CD14-positive monocyte (primary cell): ENCODE measurements around the gene DGKH. TPM values are rescaled to one million over a fixed set of nuclear protein-coding genes. Genes with fewer than 3 reads are reported as not detected.

Experiments
- DNase-seq, 3 donors: peaks; one replicate each; pipeline ENCODE4 v3.0.0-alpha.2; 2011 to 2022
- H2AFZ ChIP-seq: 2 replicates; pipeline ENCODE4 v1.6.0; 2012; ENCODE audit warnings: mild to moderate bottlenecking, low read depth, low read length, inconsistent platforms; ENCODE audit not compliant: insufficient read depth, poor library complexity, severe bottlenecking
- H3K27ac ChIP-seq, 2 donors: 1 replicate in 1 of 2; 2 replicates in 1 of 2; pipeline ENCODE4 v1.5.1; 2012 to 2013; ENCODE audit warnings: low read length in 2 of 2, control low read depth in 1 of 2, inconsistent platforms in 1 of 2, low read depth in 1 of 2, mild to moderate bottlenecking in 1 of 2
- H3K27me3 ChIP-seq, 2 donors: one replicate each; pipeline versions ENCODE4 v1.6.0 to v1.6.1; 2011 to 2013; ENCODE audit warnings: low read length in 2 of 2; ENCODE audit not compliant: control insufficient read depth in 2 of 2, insufficient read depth in 2 of 2
- H3K36me3 ChIP-seq, 2 donors: replicated peaks in 1 of 2; 1 replicate in 1 of 2; 2 replicates in 1 of 2; pipeline versions ENCODE4 v1.5.1 to v1.6.1; 2012 to 2013; ENCODE audit warnings: low read length in 2 of 2, control low read depth in 1 of 2, inconsistent platforms in 1 of 2, mild to moderate bottlenecking in 1 of 2; ENCODE audit not compliant: insufficient read depth in 2 of 2, control insufficient read depth in 1 of 2
- H3K4me1 ChIP-seq, 2 donors: 1 replicate in 1 of 2; 2 replicates in 1 of 2; pipeline versions ENCODE4 v1.5.1 to v1.6.1; 2012 to 2013; ENCODE audit warnings: low read length in 2 of 2, control low read depth in 1 of 2, inconsistent platforms in 1 of 2, mild to moderate bottlenecking in 1 of 2, moderate library complexity in 1 of 2; ENCODE audit not compliant: insufficient read depth in 2 of 2, control insufficient read depth in 1 of 2
- H3K4me2 ChIP-seq: replicated peaks from 2 replicates; pipeline ENCODE3; 2012; ENCODE audit warnings: low read length, moderate library complexity, mild to moderate bottlenecking; ENCODE audit not compliant: poor library complexity, severe bottlenecking; ENCODE audit errors: extremely low read depth
- H3K4me3 ChIP-seq, 3 experiments: fragments of 200-600 bp in 1 of 3; sonication (generic) in 1 of 3; replicated peaks in 1 of 3; 1 replicate in 2 of 3; 2 replicates in 1 of 3; pipeline ENCODE4 v1.5.1; 2011 to 2013; ENCODE audit warnings: low read length in 3 of 3, mild to moderate bottlenecking in 3 of 3, control low read depth in 2 of 3, low read depth in 2 of 3, inconsistent platforms in 1 of 3, moderate library complexity in 1 of 3
- H3K79me2 ChIP-seq: 2 replicates; pipeline ENCODE4 v1.6.0; 2012; ENCODE audit warnings: mild to moderate bottlenecking, control low read depth, inconsistent platforms, low read length, moderate library complexity; ENCODE audit not compliant: insufficient read depth
- H3K9ac ChIP-seq: 2 replicates; pipeline ENCODE4 v1.6.0; 2017; ENCODE audit warnings: low read length, mild to moderate bottlenecking; ENCODE audit not compliant: insufficient read depth, poor library complexity, severe bottlenecking
- H3K9me3 ChIP-seq, 2 donors: replicated peaks in 1 of 2; 1 replicate in 1 of 2; 2 replicates in 1 of 2; pipeline versions ENCODE4 v1.5.1 to v1.6.1; 2012 to 2013; ENCODE audit warnings: low read length in 2 of 2, control low read depth in 1 of 2; ENCODE audit not compliant: control insufficient read depth in 1 of 2, insufficient read depth in 1 of 2
- H4K20me1 ChIP-seq: 2 replicates; pipeline ENCODE4 v1.6.0; 2012; ENCODE audit warnings: mild to moderate bottlenecking, low read length, control low read depth, moderate library complexity; ENCODE audit not compliant: insufficient read depth
- H3K27ac Mint-ChIP-seq, 7 donors: one replicate each; pipeline ENCODE4 v1.8.0; 2020; ENCODE audit warnings: mild to moderate bottlenecking in 7 of 7, mixed read lengths in 7 of 7, moderate library complexity in 6 of 7, inconsistent platforms in 2 of 7
- H3K27me3 Mint-ChIP-seq, 3 donors: one replicate each; pipeline ENCODE4 v1.8.0; 2021 to 2022; ENCODE audit warnings: low read depth in 3 of 3, mild to moderate bottlenecking in 3 of 3, mixed read lengths in 3 of 3, moderate library complexity in 3 of 3, inconsistent platforms in 1 of 3
- H3K36me3 Mint-ChIP-seq, 2 donors: one replicate each; pipeline ENCODE4 v1.8.0; 2020; ENCODE audit warnings: mixed read lengths in 2 of 2, inconsistent platforms in 1 of 2, mild to moderate bottlenecking in 1 of 2
- H3K4me1 Mint-ChIP-seq: one replicate; pipeline ENCODE4 v1.8.0; 2020; ENCODE audit warnings: mild to moderate bottlenecking, mixed read lengths
- H3K4me3 Mint-ChIP-seq, 2 donors: one replicate each; pipeline ENCODE4 v1.8.0; 2020; ENCODE audit warnings: mild to moderate bottlenecking in 2 of 2, mixed read lengths in 2 of 2, moderate library complexity in 1 of 2
- H3K9me3 Mint-ChIP-seq, 7 donors: one replicate each; pipeline ENCODE4 v1.8.0; 2020 to 2022; ENCODE audit warnings: mixed read lengths in 7 of 7, mild to moderate bottlenecking in 6 of 7, moderate library complexity in 6 of 7, inconsistent platforms in 2 of 7
- CTCF ChIP-seq: fragments of 200-600 bp; IDR thresholded peaks from one replicate; pipeline ENCODE4 v1.8.0; 2022; ENCODE audit warnings: antibody characterized with exemption, mild to moderate bottlenecking
- WGBS: methylation state at CpG from one replicate; pipeline ENCODE4 v1.1.5; 2013; ENCODE audit warnings: missing lambda C conversion rate; ENCODE audit not compliant: insufficient coverage; 5-methylcytosine and 5-hydroxymethylcytosine counted together
- intact Hi-C, 2 donors: fragments of 100-400 bp; cut with micrococcal nuclease; formaldehyde crosslinking; loops; one replicate each; pipeline versions ENCODE4 v1.15.0 to v1.15.1; 2023
- polyA plus RNA-seq, 3 donors: library from polyadenylated mRNA; depleted of rRNA in 1 of 3; unstranded in 2 of 3; stranded (reverse) in 1 of 3; fragments of 300-500 nt in 2 of 3; fragments of >200 nt in 1 of 3; fragmentation: Illumina TruSeq in 2 of 3; gene quantifications; 1 replicate in 2 of 3; 2 replicates in 1 of 3; pipeline ENCODE4 v1.2.3, GENCODE V29; 2012 to 2021

The DGKH gene
- polyA plus RNA-seq, 3 donors, result 0.10 to 0.79 (median 0.15) TPM

- Histone ChIP-seq H3K79me2 (no peaks in the 10 kb centered on the region), H2AFZ (no peak overlapping the region), H3K27me3 (no peaks in the 10 kb centered on the region), H3K36me3 (no peaks in the 10 kb centered on the region), H4K20me1 (no peaks in the 10 kb centered on the region), H3K9ac (no peak overlapping the region), H3K27ac (no peak overlapping the region), H3K4me2 (no peak overlapping the region), H3K4me1 (no peaks in the 10 kb centered on the region), H3K9me3 (no peaks in the 10 kb centered on the region), H3K4me3 (no peak overlapping the region)
- TF ChIP-seq CTCF, result no peak
- DNase-seq, result no peak
- intact Hi-C loops, result no loop called here
- peaks cover 0 to 1% (median 0%) of the 10 kb centered on the region in 3 donors for H3K27me3 Mint-ChIP-seq
- no peak overlapping the region for H3K27ac Mint-ChIP-seq
- peaks cover 8% of the 10 kb centered on the region for H3K4me1 Mint-ChIP-seq
- peaks cover 4 to 8% of the 10 kb centered on the region in 2 donors for H3K36me3 Mint-ChIP-seq
- 97% methylated on average over 4 of the region's 4 CpGs for WGBS
- no peaks in the 10 kb centered on the region for H3K9me3 Mint-ChIP-seq
- H3K4me3 Mint-ChIP-seq, result no peak overlapping the region
These were observed 104.0 kb downstream of the DGKH start for GRCh38 chr13:42152495-42152894.

- Histone ChIP-seq H3K36me3 (no peaks in the 10 kb centered on the region), H3K27ac (no peak overlapping the region), H3K4me2 (no peak overlapping the region), H3K9me3 (no peaks in the 10 kb centered on the region), H3K27me3 (no peaks in the 10 kb centered on the region), H3K9ac (no peak overlapping the region), H3K4me3 (no peak overlapping the region), H4K20me1 (no peaks in the 10 kb centered on the region), H3K4me1 (no peaks in the 10 kb centered on the region), H3K79me2 (no peaks in the 10 kb centered on the region), H2AFZ (no peak overlapping the region)
- WGBS, result no CpG with 5 or more reads among the region's 3 CpGs
- Mint-ChIP-seq H3K36me3 (peaks cover 4 to 8% of the 10 kb centered on the region in 2 donors), H3K4me3 (no peak overlapping the region), H3K4me1 (peaks cover 6% of the 10 kb centered on the region), H3K9me3 (no peaks in the 10 kb centered on the region), H3K27ac (no peak overlapping the region), H3K27me3 (peaks cover 0 to 1% (median under 1%) of the 10 kb centered on the region in 3 donors)
- TF ChIP-seq CTCF, result no peak
- intact Hi-C loops, result no loop called here
- no peak for DNase-seq
These were observed 105.0 kb downstream of the DGKH start for GRCh38 chr13:42153199-42154113.
